ENCODE measurements around the gene PBX3. TPM values are rescaled to one million over a fixed set of nuclear protein-coding genes. Genes with fewer than 3 reads are reported as not detected.

The PBX3 gene
- total RNA-seq, 2 donors from 2014 or later = 15.1 to 21.1 TPM

GRCh38 chr9:125748446-125749099, 1.4 kb downstream of the PBX3 start:
- DNase-seq = peak; percentile 25
- Histone ChIP-seq H3K4me3 (peak overlapping the region; percentile 83), H3K9ac (ENCODE audit: low read depth in 2 of 2, low read length in 2 of 2) (peak overlapping the region; percentile 65 to 78), H3K36me3 (no peaks in the 10 kb centered on the region), H3K27ac (peak overlapping the region; percentile 72), H3K27me3 (no peaks in the 10 kb centered on the region), H3K9me3 (no peaks in the 10 kb centered on the region), H3K4me1 (peaks cover 3% of the 10 kb centered on the region)
- TF ChIP-seq CTCF (IDR thresholded peaks at IDR 0.05) = no peak
- intact Hi-C loops (cut with DNase I) = no loop called here

DNA sequence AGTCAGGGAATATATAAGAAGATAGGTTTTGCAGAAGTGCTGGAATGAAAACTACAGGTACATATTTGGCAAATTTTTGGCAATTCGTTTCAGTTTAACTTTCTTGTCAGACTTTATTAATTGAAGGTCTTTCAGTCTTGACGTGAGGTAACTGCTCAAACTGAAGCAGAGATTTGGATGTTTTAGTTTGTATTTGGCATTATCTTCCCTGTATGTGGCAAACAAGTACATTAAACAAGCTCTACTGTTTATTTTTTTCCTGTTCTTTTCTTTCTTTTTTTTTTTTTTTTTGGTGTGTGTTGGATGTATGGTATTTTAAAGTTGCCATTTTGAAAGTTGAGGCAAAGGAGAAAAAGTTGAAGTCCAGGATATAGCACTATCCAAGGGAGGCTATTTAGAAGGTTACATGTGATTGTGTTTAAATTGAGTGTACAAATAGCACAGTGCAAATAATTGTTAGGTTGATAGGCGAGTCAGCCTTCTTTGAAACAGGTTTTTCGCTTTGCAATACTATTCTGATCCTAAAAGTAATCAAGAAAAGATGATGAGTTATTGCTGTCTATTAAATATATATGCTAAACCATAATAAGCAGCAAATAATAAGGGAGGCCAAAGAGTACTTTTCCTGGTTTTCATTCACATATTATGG, 2.2 kb downstream of the PBX3 start:
- TF ChIP-seq CTCF (IDR thresholded peaks at IDR 0.05) = no peak
- intact Hi-C loops (cut with DNase I) = no loop called here
- Histone ChIP-seq H3K4me3 (no peak overlapping the region), H3K27me3 (no peaks in the 10 kb centered on the region), H3K27ac (no peak overlapping the region), H3K9ac (ENCODE audit: low read depth in 2 of 2, low read length in 2 of 2) (no peak overlapping the region), H3K36me3 (no peaks in the 10 kb centered on the region), H3K9me3 (no peaks in the 10 kb centered on the region), H3K4me1 (peaks cover 3% of the 10 kb centered on the region)
- no peak for DNase-seq

DNA sequence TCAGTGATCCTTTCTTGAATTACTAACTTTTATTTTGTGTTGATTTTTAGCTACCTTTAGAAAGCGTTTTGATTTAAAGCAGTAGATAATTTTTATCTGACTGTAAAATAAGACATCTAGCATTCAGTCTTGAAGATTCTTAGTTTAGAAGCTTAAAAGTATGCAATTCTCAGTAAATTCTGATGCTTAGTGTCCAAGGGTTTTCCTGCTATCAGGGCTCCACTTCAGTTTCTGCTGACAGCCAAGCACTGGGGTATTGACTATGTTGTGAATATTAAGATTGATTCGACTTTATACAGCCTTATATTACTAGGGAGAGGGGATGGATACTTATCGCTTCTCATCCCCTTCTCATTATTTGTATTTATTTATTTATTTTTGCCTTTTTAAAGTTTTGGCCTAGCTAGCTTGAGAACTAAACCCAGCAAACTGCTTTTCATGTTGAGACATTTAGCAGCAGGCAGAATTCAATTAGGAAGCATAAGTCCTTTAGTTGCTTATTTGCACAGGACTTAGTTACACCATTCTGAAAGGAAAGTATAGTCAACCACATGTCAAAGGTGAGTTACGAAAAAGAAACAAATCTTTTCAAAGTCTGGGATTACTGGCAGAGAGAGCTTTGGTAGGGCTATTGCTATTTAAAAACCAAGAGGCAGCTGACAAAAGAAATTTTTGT, 2.9 kb downstream of the PBX3 start:
- DNase-seq = no peak
- Histone ChIP-seq H3K27me3 (no peaks in the 10 kb centered on the region), H3K4me1 (peaks cover 3% of the 10 kb centered on the region), H3K36me3 (no peaks in the 10 kb centered on the region), H3K4me3 (no peak overlapping the region), H3K27ac (peak overlapping the region; percentile 11), H3K9me3 (no peaks in the 10 kb centered on the region), H3K9ac (ENCODE audit: low read depth in 2 of 2, low read length in 2 of 2) (no peak overlapping the region)
- intact Hi-C loops (cut with DNase I) = no loop called here
- TF ChIP-seq CTCF (IDR thresholded peaks at IDR 0.05) = no peak

GRCh38 chr9:125750627-125751011, 3.4 kb downstream of the PBX3 start:
- Histone ChIP-seq H3K4me3 (no peak overlapping the region), H3K9me3 (no peaks in the 10 kb centered on the region), H3K27me3 (no peaks in the 10 kb centered on the region), H3K9ac (ENCODE audit: low read depth in 2 of 2, low read length in 2 of 2) (no peak overlapping the region), H3K27ac (peak overlapping the region; percentile 11), H3K36me3 (no peaks in the 10 kb centered on the region), H3K4me1 (peaks cover 3% of the 10 kb centered on the region)
- DNase-seq = no peak
- intact Hi-C loops (cut with DNase I) = no loop called here
- TF ChIP-seq CTCF (IDR thresholded peaks at IDR 0.05) = no peak

DNA sequence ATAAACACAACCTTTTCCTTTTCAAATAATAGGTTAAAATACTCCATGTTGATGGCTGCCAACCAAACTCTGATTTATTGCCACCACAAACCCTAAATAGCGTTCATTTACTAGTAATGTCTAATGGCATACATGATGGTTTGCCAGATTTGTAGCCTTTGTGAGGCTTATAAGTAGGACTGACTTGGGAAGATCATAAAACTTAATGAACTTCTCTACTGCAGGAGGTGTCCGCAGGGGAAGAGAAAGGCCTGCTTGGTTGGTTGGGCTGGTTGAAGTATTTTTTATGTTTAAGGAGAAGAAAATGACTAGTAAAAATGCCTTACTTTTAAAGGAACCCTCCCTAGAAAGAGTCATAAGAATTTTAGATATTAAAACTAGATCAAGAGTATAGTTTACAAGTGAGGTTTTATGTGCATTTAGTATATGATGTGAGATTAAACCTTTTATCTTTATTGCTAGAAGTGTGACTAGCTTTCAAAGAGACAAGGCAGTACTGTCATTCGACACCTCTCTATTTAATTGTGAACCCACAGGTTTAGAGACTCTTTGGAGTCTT, 5.0 kb downstream of the PBX3 start:
- Histone ChIP-seq H3K9me3 (no peaks in the 10 kb centered on the region), H3K9ac (ENCODE audit: low read depth in 2 of 2, low read length in 2 of 2) (no peak overlapping the region), H3K4me3 (no peak overlapping the region), H3K27me3 (no peaks in the 10 kb centered on the region), H3K36me3 (no peaks in the 10 kb centered on the region), H3K4me1 (peaks cover 3% of the 10 kb centered on the region), H3K27ac (no peak overlapping the region)
- intact Hi-C loops (cut with DNase I) = no loop called here
- TF ChIP-seq CTCF (IDR thresholded peaks at IDR 0.05) = no peak
- DNase-seq = no peak
